ENCODE data around the gene RAP2A.
A peak's percentile ranks its signal among the peaks of the same experiment; 100 is the strongest.

Gene RAP2A

GRCh38 chr13:97448503-97449251 lies 14.7 kb downstream of the RAP2A start:
- no peak for DNase-seq

GRCh38 chr13:97454699-97455098 lies 20.7 kb downstream of the RAP2A start:
- no peak for DNase-seq

DNA sequence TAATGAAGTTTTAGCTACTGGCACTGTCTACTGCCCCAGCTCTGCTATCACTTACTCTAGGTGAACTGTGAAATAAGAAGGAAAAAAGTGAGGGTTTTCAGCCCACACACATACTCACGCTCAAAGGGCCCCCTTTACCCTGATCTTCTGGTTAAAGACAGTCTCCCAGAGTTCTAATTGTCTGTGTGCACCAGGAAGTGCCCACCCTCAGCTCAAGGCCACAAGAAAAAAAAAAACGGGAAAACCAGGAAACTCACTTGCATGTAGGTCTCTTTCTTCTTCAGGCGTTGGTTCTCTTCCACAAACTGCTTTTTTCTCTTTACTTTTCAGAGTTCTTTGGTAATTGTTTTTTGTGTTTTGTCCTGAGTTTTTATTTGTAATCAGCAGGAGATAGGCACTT lies 22.1 kb downstream of the RAP2A start:
- DNase-seq = no peak

DNA sequence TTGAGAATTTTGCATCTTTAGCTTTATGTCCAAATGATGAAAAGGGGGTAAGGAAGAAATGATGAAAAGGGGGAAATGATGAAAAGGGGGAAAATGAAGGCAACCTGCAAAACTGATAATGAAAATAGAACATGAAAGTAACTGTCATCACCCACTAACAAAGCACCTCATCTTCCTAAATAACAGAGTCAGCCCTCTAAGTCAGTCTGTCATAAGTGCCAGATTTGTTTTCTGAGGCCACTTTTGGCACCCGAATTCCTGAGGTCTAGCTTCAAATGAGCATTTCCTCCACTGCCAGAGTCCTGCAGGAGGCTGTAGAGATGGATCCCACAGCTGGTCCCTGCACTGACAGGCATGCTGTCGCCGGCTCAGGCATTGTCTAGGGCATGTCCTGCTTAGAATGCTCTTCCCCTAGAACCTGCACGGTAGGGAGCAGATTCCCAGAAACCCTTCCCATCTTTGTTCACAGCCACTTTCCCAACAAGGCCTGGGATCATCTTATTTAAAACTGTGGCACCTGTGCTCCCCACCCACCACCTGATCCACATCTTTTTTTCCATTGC lies 25.3 kb downstream of the RAP2A start:
- DNase-seq = no peak

DNA sequence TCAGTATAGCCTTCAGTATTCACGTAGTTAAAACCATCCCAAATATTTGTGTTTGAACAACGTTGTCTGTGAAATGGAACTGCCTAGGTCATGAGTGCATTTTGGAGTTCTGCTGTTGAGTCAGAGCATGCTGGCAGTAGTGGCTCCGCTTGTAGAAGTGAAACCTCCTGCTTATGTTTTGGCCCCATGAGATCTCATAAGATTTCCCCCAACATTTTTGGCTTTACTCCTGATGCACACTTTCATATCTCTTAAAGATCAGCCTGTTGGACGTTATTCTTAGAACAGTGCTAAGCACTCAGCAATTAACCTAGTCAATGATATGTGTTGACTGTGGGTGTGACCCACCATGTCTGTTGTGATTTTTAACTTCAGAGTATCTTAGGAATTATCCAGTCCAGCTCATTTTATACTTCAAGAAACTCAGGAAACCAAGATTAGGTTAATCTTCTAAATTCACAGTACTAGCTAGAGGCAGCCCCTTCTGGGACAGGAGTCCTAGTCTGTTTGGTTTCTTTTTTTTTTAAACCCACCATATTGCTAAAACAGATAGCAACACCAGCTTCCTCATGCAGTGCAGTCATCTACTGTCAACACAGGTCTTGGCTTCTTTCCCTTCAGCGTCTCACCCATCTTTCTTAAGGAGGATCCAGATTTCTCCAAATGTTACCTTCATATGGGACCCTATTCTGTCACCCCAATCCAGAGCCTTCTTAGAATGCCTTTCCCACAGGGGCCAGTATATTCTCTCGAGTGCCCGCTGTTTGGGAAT lies 26.2 kb downstream of the RAP2A start:
- peak; percentile 22 for DNase-seq

- no peak for DNase-seq
These were observed 26.9 kb downstream of the RAP2A start for GRCh38 chr13:97460853-97461252.

GRCh38 chr13:97464561-97464960 lies 30.6 kb downstream of the RAP2A start:
- peak; percentile 33 for DNase-seq

DNA sequence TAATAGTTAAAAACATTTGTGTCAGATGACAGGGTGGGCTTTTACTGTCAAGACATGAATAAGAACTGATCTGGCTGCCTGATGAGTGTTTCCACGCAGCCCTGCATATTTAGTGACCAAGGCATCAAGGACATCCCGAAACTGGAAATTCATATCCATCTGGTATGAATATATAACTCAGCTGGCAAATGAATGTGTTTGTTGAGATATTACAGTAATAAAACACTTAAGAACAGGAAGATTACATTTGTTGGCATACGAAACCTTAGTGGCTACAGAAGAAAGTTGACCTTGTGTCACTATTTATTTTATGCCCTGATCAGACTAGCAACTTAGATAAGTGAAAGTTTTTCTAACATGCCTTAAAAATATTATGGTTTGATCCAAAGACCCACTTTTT lies 32.8 kb downstream of the RAP2A start:
- no peak for DNase-seq

DNA sequence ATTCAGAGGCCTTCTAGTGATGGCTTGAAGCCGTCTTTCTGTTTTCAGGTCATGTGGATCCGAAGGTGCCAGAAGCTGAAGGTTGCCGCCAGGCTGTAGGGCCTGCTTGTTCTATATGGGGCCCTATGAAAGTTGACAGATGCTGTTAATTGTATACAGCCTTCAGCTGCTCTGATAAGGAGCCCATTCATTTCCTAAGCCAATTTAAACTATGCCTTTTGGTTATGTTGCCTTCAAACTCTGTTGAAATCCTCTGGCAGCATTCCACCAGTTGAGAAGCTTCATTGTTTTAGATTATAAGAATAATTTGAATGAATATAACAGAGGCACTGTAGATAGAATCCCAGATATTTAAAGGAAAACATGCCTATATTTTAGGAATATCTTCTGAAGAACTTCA lies 34.4 kb downstream of the RAP2A start:
- DNase-seq = peak; percentile 23

DNA sequence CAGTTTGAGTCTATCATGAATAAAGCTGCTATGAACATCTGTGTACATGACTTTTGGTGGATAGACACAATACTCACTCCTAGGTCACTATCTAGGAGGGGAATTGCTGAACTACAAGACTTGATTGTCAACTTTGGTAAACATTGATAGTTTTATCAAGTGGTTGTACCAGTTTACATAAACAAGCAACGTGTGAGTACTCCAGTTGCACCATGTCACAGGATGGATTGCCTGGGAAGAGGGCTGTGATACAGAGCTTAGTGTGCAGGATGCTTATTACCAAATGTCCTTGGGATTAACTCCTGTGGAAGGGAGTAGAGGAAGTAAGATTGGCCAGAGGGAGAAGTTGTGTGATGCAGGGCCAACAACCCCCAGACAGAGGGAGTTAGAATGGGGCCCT lies 37.7 kb downstream of the RAP2A start:
- no peak for DNase-seq

GRCh38 chr13:97474349-97474980 lies 40.5 kb downstream of the RAP2A start:
- no peak for DNase-seq

DNA sequence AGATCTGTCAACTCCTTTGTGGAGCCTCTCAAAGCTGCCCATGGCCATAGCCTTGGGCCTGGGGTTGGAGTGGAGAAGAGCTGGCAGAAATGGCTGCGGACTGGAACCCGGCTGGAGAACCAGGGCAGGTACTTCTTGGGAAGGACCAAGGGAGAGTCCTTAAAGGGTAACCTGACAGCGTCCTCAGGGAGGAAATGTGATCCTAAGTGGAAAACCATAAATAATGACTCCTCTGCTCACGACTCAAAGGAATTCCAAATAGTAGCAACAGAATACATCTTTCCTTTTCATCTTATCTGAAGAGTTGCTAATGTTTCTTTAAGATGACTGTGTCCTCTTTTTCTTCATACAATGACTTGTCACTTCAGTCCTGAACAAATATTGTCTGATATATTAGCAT lies 41.0 kb downstream of the RAP2A start:
- DNase-seq = no peak

DNA sequence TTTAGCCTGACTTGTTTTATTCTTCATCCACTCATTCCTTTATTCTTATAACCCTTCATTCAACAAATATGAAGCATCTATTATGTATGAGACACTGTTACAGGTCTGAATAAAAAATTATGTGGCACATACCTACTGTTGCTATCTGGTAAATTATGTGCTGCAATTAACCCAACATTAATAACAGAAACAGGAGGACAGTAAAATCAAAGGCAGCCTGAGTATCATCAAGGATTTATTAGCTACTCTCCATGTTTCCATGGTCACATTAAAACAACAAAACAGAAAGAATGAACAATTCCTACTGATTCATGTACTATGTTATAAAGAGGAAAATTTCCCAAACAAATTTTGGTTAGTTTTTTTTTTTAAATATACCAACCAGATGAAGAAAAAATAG lies 43.9 kb downstream of the RAP2A start:
- no peak for DNase-seq

DNA sequence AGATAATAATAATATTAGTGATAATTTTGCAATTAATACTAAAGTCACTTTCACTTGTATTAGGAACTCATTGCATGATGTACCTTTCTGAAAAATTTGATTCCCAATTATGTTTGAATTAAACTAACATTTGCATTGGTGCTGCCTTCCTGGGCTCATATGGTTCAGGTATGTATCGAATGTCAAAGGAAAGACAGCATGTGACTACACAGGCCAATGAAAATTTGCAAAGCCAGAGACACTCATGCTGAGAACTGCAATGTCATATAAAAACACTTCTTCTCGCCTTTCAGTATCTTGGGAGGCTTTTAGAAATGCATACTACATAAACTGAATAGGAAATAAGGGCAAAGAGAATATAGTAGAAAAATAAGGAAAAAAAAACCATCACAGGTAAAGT lies 44.3 kb downstream of the RAP2A start:
- no peak for DNase-seq

DNA sequence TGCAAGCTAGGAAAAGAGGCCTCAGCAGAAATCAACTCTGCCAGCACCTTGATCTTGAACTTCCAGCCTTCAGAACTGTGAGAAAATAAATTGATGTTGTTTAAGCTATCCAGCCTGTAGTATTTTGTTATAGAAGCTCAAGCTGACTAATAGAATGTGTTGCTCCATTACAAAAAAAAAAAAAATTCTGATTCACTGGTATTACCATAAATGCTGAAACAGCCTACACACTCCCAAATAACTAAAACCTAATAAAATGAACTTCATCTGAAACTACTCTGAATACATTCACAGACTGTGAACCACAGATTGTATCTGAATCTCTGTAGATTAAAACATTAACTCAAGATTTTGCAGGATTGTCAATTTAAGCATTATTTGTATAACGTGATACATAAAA lies 49.5 kb downstream of the RAP2A start:
- no peak for DNase-seq

DNA sequence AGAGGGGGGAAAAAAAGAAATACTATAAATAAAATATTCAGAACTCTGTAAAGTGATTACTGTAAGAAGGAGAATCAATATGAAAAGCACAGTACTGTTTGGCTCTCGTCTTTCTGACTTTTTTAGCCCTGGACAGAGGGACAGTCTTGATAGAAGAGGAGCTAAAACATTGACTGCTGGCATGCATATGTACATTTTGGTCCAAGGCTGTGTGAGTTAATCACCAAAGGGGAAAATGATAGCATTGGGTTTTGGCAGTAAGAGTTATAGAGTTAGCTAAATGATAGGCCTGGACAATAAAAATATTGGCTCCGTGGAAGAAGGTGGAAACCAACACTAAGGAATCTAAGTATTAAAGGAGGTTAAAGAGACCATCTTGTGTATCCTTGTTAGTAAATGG lies 50.3 kb downstream of the RAP2A start:
- no peak for DNase-seq

DNA sequence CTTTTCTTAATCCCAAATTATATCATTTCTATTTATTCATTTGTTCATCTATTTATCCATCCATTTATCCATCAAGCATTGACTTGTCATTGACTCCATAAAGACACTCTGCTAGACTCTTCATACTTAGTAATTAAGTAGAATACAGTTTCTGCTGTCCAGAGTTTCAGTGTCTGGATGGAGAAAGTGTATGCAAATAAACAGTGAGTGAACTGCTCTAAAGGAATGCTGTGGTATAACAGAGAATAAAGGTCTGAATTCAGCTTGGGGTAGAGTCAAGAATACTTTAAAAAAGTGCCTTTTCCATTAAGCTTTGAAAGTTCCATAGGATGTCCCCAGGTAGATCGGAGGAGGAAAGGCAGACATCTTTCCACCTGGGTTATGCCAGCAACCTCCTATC lies 51.4 kb downstream of the RAP2A start:
- no peak for DNase-seq

DNA sequence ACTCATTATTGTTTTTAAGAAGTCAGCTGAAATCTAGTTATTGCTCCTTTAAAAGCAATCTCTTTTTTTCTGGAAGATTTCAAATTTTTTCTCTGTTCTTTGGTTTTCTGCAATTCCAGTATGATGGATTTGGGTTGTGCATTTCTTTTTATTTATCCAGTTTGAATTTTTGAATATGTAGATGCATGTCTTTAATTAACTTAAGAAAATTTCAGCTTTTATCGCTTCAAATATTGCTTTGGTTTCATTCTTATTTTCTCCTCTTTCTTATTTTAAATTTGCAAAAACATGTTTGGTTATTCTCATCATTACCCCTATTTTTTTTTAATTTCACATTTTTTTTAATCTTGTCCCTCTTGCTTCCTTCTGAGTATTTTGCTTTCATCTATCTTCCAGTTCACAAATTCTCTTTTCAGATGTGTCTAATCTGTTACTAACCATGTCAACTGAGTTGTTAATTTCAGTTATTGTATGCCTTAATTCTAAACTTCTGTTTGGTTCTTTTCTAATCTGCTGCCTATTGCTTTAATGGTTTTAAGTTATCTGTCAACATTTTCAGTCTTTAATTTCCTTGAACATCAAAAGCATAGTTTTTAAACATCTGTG lies 56.8 kb downstream of the RAP2A start:
- DNase-seq = no peak

GRCh38 chr13:97491452-97491851 lies 57.5 kb downstream of the RAP2A start:
- no peak for DNase-seq

GRCh38 chr13:97492257-97492656 lies 58.3 kb downstream of the RAP2A start:
- DNase-seq = no peak

DNA sequence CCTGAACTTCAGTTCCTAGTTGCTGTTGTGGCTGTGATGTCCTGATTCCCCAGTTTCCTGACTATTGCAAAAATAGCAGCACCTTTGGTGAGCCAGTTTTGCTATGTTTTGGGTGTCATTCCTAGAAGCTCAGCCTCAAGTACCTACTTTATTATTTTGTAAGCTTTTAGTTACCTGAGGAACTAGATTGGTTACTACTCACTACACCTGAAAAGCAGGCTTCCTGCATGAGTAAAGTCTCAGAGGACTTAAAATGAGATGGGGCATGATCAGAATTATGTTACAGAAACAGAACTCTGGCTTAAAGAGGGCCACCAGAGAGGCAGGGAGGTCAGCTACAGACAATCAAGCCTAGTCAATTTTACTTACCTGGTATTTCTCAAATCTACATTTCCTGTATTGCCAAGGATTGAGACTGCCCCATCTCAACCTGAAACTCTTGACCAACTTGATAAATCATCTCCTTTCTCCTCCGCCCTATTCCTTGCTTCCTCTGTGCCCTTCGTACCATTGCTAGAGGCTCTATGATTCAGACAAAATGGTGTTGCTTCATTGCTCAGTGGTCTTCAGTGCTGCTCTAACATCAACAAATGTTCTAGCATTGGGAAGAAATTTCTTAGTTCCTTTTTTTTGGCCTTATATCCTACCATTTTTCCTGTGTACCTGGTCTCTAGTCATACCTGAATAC lies 58.9 kb downstream of the RAP2A start:
- DNase-seq = no peak

- DNase-seq = no peak
These were observed 59.5 kb downstream of the RAP2A start for GRCh38 chr13:97493456-97493855.
